CD4-positive, CD25-positive, alpha-beta regulatory T cell (primary cell): ENCODE measurements around the gene TUBB3. TPM values are rescaled to one million over a fixed set of nuclear protein-coding genes. Genes with fewer than 3 reads are reported as not detected.

Experiments
- ATAC-seq, 2 donors: fragments of 150-1000 bp; cut with Tn5 transposase; one replicate each; pipeline ENCODE4 v1.10.0; 2021; ENCODE audit warnings: low read depth in 2 of 2, moderate number of reproducible peaks in 2 of 2, moderate library complexity in 1 of 2
- DNase-seq, 3 donors: peaks; one replicate each; pipeline versions ENCODE4 v3.0.0 to v3.0.0-alpha.2; 2012 to 2022; ENCODE audit warnings: mixed read lengths in 1 of 3
- H3K27ac ChIP-seq: one replicate; pipeline ENCODE4 v1.7.0; 2013; ENCODE audit warnings: mild to moderate bottlenecking, low read length; ENCODE audit not compliant: insufficient read depth, poor library complexity, severe bottlenecking
- H3K27me3 ChIP-seq: one replicate; pipeline ENCODE4 v1.7.0; 2013; ENCODE audit warnings: low read length; ENCODE audit not compliant: control insufficient read depth, insufficient read depth
- H3K36me3 ChIP-seq: one replicate; pipeline ENCODE4 v1.7.0; 2013; ENCODE audit warnings: mild to moderate bottlenecking, low read length, moderate library complexity; ENCODE audit not compliant: control insufficient read depth, insufficient read depth
- H3K4me1 ChIP-seq: 2 replicates; pipeline ENCODE4 v1.7.0; 2013; ENCODE audit warnings: mild to moderate bottlenecking, low read length; ENCODE audit not compliant: insufficient read depth, control insufficient read depth, poor library complexity, severe bottlenecking
- H3K4me3 ChIP-seq: one replicate; pipeline ENCODE4 v1.7.0; 2013; ENCODE audit warnings: low read depth, mild to moderate bottlenecking, low read length, moderate library complexity
- H3K9me3 ChIP-seq, 2 experiments: 1 replicate in 1 of 2; 2 replicates in 1 of 2; pipeline ENCODE4 v1.7.0; 2013; ENCODE audit warnings: low read length in 2 of 2, mild to moderate bottlenecking in 1 of 2, moderate library complexity in 1 of 2; ENCODE audit not compliant: control insufficient read depth in 2 of 2
- H3K27ac Mint-ChIP-seq, 3 donors: one replicate each; pipeline ENCODE4 v1.8.0; 2020 to 2022; ENCODE audit warnings: mild to moderate bottlenecking in 3 of 3, mixed read lengths in 3 of 3, moderate library complexity in 2 of 3
- H3K27me3 Mint-ChIP-seq: one replicate; pipeline ENCODE4 v1.8.0; 2022; ENCODE audit warnings: mild to moderate bottlenecking, mixed read lengths
- H3K36me3 Mint-ChIP-seq: one replicate; pipeline ENCODE4 v1.8.0; 2020; ENCODE audit warnings: mixed read lengths
- H3K4me1 Mint-ChIP-seq, 4 donors: one replicate each; pipeline ENCODE4 v1.8.0; 2020 to 2022; ENCODE audit warnings: mixed read lengths in 4 of 4, mild to moderate bottlenecking in 1 of 4
- H3K4me3 Mint-ChIP-seq, 4 donors: one replicate each; pipeline ENCODE4 v1.8.0; 2020 to 2022; ENCODE audit warnings: mild to moderate bottlenecking in 4 of 4, mixed read lengths in 4 of 4, moderate library complexity in 3 of 4
- H3K9me3 Mint-ChIP-seq, 7 donors: one replicate each; pipeline ENCODE4 v1.8.0; 2020 to 2022; ENCODE audit warnings: mixed read lengths in 7 of 7, mild to moderate bottlenecking in 3 of 7, moderate library complexity in 2 of 7
- polyA plus RNA-seq, 4 donors: library from polyadenylated mRNA; unstranded; fragments of 300-500 nt; fragmentation: Illumina TruSeq; gene quantifications; one replicate each; pipeline ENCODE4 v1.2.3, GENCODE V29; 2021
- total RNA-seq: library from RNA; stranded (reverse); gene quantifications from one replicate; pipeline ENCODE4 v1.2.3, GENCODE V29; 2022

The TUBB3 gene
- total and polyA plus RNA-seq, 5 donors from 2014 or later, result 0.22 to 1.8 TPM; not detected in 3

GRCh38 chr16:89905511-89906139, 17.5 kb upstream of the TUBB3 start:
- Histone ChIP-seq H3K9me3 (no peaks in the 10 kb centered on the region), H3K27me3 (no peaks in the 10 kb centered on the region), H3K36me3 (peaks cover 43% of the 10 kb centered on the region), H3K27ac (no peak overlapping the region), H3K4me1 (no peaks in the 10 kb centered on the region), H3K4me3 (no peak overlapping the region)
- Mint-ChIP-seq H3K27ac (no peak overlapping the region), H3K4me3 (no peak overlapping the region), H3K4me1 (peaks cover 0 to 5% (median 2%) of the 10 kb centered on the region in 4 donors), H3K27me3 (no peaks in the 10 kb centered on the region), H3K36me3 (peaks cover 13% of the 10 kb centered on the region), H3K9me3 (no peaks in the 10 kb centered on the region)
- no peak for ATAC-seq
- DNase-seq, result no peak

DNA sequence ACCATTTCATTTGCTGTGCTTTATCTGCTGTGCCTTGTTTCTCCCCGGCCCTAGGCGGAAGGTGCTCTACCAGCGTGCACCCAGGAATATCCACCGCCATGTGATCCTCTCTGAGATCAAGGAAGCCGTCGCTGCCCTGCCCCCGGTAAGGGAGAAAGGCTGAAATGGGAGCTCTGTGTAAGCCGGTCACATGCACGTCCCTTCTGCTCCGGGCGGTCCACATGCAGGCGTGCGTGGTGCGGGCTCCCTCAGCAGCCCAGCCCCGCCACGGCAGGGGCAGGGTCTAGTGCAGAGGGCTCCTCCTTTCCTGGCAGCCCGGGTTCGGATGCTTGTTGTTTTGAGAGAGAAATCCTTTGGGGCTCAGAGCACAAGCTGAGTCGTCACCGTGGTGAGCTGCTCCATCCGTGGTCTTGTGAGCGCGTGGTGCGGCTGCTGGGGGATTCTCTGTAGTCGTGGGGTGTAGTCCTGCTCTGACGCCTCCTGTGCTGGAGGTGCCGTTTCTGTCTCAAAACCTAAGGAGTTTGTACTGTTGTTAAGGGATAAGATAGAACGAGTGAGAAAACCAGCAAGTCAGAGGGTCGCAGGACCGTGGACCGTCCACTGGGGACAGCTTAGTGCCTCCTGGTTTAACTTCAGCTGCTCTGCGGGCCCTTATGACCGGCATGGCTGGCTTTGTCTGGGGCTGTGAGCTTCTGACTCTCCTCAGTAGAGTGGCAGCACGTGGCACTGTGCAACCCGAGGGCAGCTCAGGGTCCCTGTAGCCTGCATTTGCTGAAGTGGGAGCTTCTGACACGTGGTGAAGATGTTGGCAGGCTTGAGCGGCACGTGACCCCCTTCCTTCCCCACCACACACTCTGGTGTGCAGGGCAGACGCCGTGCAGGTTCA, 16.8 kb upstream of the TUBB3 start:
- Mint-ChIP-seq H3K9me3 (no peaks in the 10 kb centered on the region), H3K4me3 (no peak overlapping the region), H3K36me3 (peaks cover 13% of the 10 kb centered on the region), H3K27ac (peak overlapping the region in 1 of 3 donors; percentile 14), H3K27me3 (no peaks in the 10 kb centered on the region), H3K4me1 (peaks cover 0 to 7% (median 2%) of the 10 kb centered on the region in 4 donors)
- Histone ChIP-seq H3K27ac (no peak overlapping the region), H3K27me3 (no peaks in the 10 kb centered on the region), H3K4me3 (no peak overlapping the region), H3K9me3 (no peaks in the 10 kb centered on the region), H3K4me1 (no peaks in the 10 kb centered on the region), H3K36me3 (peaks cover 37% of the 10 kb centered on the region)
- ATAC-seq, result no peak
- no peak for DNase-seq

DNA sequence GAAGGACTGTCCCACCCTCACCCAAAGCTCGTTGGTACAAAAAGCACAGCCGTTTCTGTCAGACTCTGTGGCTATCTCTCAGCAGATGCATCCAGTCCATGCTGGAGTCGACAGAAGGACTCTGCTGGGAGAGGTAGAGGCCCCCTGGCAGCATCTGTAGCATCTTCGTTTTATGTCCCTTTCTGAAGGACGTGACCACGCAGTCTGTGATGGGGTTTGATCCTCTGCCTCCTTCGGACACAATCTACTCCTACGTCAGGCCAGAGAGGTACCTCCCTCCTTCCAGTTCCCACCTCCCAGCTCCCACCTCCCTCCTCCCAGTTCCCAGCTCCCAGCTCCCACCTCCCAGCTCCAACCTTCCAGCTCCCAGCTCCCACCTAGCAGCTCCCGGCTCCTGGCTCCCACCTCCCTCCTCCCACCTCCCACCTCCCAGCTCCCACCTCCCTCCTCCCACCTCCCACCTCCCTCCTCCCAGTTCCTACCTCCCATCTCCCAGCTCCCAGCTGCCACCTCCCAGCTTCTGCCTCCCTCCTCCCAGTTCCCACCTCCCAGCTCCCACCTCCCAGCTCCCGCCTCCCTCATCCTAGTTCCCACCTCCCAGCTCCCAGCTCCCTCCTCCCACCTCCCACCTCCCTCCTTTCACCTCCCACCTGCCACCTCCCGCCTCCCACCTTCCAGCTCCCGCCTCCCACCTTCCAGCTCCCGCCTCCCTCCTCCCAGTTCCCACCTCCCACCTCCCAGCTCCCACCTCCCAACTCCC, 15.9 kb upstream of the TUBB3 start:
- Histone ChIP-seq H3K27me3 (no peaks in the 10 kb centered on the region), H3K27ac (no peak overlapping the region), H3K4me3 (no peak overlapping the region), H3K4me1 (no peaks in the 10 kb centered on the region), H3K9me3 (no peaks in the 10 kb centered on the region), H3K36me3 (peaks cover 37% of the 10 kb centered on the region)
- DNase-seq (no peak), ATAC-seq (no peak)
- Mint-ChIP-seq H3K27me3 (no peaks in the 10 kb centered on the region), H3K36me3 (peaks cover 13% of the 10 kb centered on the region), H3K4me3 (no peak overlapping the region), H3K4me1 (peaks cover 0 to 8% (median 2%) of the 10 kb centered on the region in 4 donors), H3K9me3 (no peaks in the 10 kb centered on the region), H3K27ac (peak overlapping the region in 1 of 3 donors; percentile 14)

GRCh38 chr16:89908236-89908635, 14.9 kb upstream of the TUBB3 start:
- DNase-seq (no peak), ATAC-seq (no peak)
- H3K36me3 ChIP-seq, result peaks cover 33% of the 10 kb centered on the region
- H3K27ac ChIP-seq, result no peak overlapping the region
- H3K27me3 ChIP-seq, result no peaks in the 10 kb centered on the region
- Mint-ChIP-seq H3K4me3 (no peak overlapping the region), H3K9me3 (no peaks in the 10 kb centered on the region), H3K27me3 (no peaks in the 10 kb centered on the region), H3K36me3 (peaks cover 15% of the 10 kb centered on the region), H3K4me1 (peaks cover 0 to 8% (median 2%) of the 10 kb centered on the region in 4 donors), H3K27ac (no peak overlapping the region)
- H3K4me1 ChIP-seq, result no peaks in the 10 kb centered on the region
- no peak overlapping the region for H3K4me3 ChIP-seq
- no peaks in the 10 kb centered on the region for H3K9me3 ChIP-seq

- Histone ChIP-seq H3K27ac (no peak overlapping the region), H3K4me3 (no peak overlapping the region), H3K4me1 (no peaks in the 10 kb centered on the region), H3K27me3 (no peaks in the 10 kb centered on the region), H3K9me3 (no peaks in the 10 kb centered on the region), H3K36me3 (peaks cover 22% of the 10 kb centered on the region)
- Mint-ChIP-seq H3K27me3 (no peaks in the 10 kb centered on the region), H3K4me1 (peaks cover 0 to 12% (median 4%) of the 10 kb centered on the region in 4 donors), H3K4me3 (no peak overlapping the region), H3K9me3 (no peaks in the 10 kb centered on the region), H3K36me3 (peaks cover 16% of the 10 kb centered on the region), H3K27ac (no peak overlapping the region)
- peak; percentile 70 to 76 for ATAC-seq
- DNase-seq, result peak; percentile 39 to 65 (median 64)
Measured at GRCh38 chr16:89909777-89910716, 13.1 kb upstream of the TUBB3 start.

DNA sequence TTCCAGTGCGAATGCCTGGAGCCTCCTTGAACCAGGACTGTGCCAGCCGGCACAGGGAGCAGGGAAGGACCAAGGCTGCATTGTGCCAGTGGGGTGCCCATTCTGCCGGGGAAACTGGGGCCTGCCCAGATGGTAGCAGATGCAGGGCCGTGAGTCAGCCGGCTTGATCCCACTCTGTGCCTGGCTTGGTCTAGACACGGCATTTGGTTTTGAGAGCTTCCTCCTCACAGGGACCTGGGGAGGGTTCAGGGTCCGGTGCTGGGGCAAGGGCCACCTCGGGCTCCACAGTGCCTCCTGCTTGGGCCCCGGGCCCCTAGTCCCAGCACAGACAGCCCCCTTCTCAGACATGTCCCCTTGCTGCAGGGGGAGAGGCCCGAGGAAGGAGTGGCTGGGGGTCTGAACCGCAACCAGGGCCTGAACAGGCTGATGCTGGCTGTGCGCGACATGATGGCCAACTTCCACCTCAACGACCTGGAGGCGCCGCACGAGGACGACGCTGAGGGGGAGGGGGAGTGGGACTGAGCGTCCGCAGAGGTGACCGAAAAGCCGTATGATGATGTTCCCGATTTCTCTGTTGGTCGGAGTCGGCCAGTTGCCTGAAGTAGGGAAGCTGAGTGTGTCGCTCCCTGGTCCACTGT, 12.3 kb upstream of the TUBB3 start:
- DNase-seq, result no peak
- peaks cover 10% of the 10 kb centered on the region for H3K36me3 Mint-ChIP-seq
- H3K27ac ChIP-seq, result no peak overlapping the region
- H3K9me3 Mint-ChIP-seq, result no peaks in the 10 kb centered on the region
- H3K4me1 ChIP-seq, result no peaks in the 10 kb centered on the region
- no peak overlapping the region for H3K27ac Mint-ChIP-seq
- no peak for ATAC-seq
- no peaks in the 10 kb centered on the region for H3K27me3 ChIP-seq
- no peaks in the 10 kb centered on the region for H3K27me3 Mint-ChIP-seq
- H3K9me3 ChIP-seq, result no peaks in the 10 kb centered on the region
- no peak overlapping the region for H3K4me3 Mint-ChIP-seq
- H3K36me3 ChIP-seq, result peaks cover 16% of the 10 kb centered on the region
- H3K4me3 ChIP-seq, result no peak overlapping the region
- H3K4me1 Mint-ChIP-seq, result peaks cover 0 to 12% (median 4%) of the 10 kb centered on the region in 4 donors
